Stimulated activated naive B cell treated with anti-CD40 and anti-IgM and Interleukin-4, amounts not matched to agents 10 μg/mL and 1 μg/mL and 100 μg/mL, for 72 hours (primary cell): ENCODE measurements around the gene EFNB1.

Experiments used
- ATAC-seq, 2 donors: fragments of 150-1000 bp; cut with Tn5 transposase; replicated peaks; 2 replicates each; pipeline ENCODE4 v1.10.0; 2021; ENCODE audit warnings: moderate library complexity in 1 of 2
- DNase-seq: peaks from one replicate; pipeline ENCODE4 v3.0.0; 2021
- H3K27ac Mint-ChIP-seq: one replicate; pipeline ENCODE4 v1.8.0; 2022; ENCODE audit warnings: mild to moderate bottlenecking, mixed read lengths
- H3K27me3 Mint-ChIP-seq, 2 donors: one replicate each; pipeline ENCODE4 v1.8.0; 2022; ENCODE audit warnings: mixed read lengths in 2 of 2
- H3K36me3 Mint-ChIP-seq, 2 donors: one replicate each; pipeline ENCODE4 v1.8.0; 2022; ENCODE audit warnings: mixed read lengths in 2 of 2, mild to moderate bottlenecking in 1 of 2
- H3K4me1 Mint-ChIP-seq, 2 donors: one replicate each; pipeline ENCODE4 v1.8.0; 2022; ENCODE audit warnings: mixed read lengths in 2 of 2, mild to moderate bottlenecking in 1 of 2
- H3K4me3 Mint-ChIP-seq, 2 donors: one replicate each; pipeline ENCODE4 v1.8.0; 2022; ENCODE audit warnings: mild to moderate bottlenecking in 2 of 2, mixed read lengths in 2 of 2, moderate library complexity in 1 of 2
- H3K9me3 Mint-ChIP-seq, 2 donors: one replicate each; pipeline ENCODE4 v1.8.0; 2022; ENCODE audit warnings: mixed read lengths in 2 of 2, mild to moderate bottlenecking in 1 of 2

The EFNB1 gene

GRCh38 chrX:68832516-68833447, 4.0 kb downstream of the EFNB1 start:
- peaks cover 18 to 55% of the 10 kb centered on the region in 2 donors for H3K4me1 Mint-ChIP-seq
- no peaks in the 10 kb centered on the region for H3K9me3 Mint-ChIP-seq

DNA sequence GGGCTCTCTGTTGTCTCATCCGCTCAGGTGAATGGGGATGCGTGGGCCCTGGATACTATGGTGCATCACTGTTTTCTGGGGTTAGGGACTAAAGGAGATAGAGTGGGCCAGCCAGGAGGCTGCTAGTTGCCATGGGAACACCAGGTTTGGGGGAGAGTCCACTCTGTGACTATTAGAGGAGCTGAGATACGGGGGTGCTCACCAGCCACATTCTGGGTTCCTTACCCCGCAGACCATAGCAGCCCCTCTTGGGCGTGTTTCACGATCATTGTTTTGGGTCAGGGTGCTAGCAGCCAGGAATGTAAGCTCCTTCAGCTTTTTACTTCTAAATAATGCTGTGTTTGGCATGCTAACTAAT, 4.6 kb downstream of the EFNB1 start:
- Mint-ChIP-seq H3K27me3 (peaks cover 6 to 13% of the 10 kb centered on the region in 2 donors), H3K9me3 (no peaks in the 10 kb centered on the region), H3K36me3 (peaks cover 4% of the 10 kb centered on the region in 2 donors), H3K4me3 (no peak overlapping the region), H3K27ac (no peak overlapping the region), H3K4me1 (peaks cover 15 to 48% of the 10 kb centered on the region in 2 donors)
- no peak for DNase-seq
- ATAC-seq: no peak

More at GRCh38 chrX:68832516-68833447, 4.0 kb downstream of the EFNB1 start:
- H3K36me3 Mint-ChIP-seq: peaks cover 4% of the 10 kb centered on the region in 2 donors
- H3K27ac Mint-ChIP-seq: no peak overlapping the region
- H3K4me3 Mint-ChIP-seq: no peak overlapping the region
- peaks cover 6 to 14% of the 10 kb centered on the region in 2 donors for H3K27me3 Mint-ChIP-seq
- DNase-seq: no peak
- ATAC-seq: no peak

- Mint-ChIP-seq H3K9me3 (no peaks in the 10 kb centered on the region), H3K4me1 (peaks cover 13 to 44% of the 10 kb centered on the region in 2 donors), H3K27me3 (peaks cover 6 to 13% of the 10 kb centered on the region in 2 donors), H3K36me3 (peaks cover 4 to 8% of the 10 kb centered on the region in 2 donors), H3K4me3 (no peak overlapping the region), H3K27ac (no peak overlapping the region)
- ATAC-seq (peak; percentile 75 to 79), DNase-seq (peak; percentile 23)
Observed at GRCh38 chrX:68833855-68834331, 5.1 kb downstream of the EFNB1 start.

DNA sequence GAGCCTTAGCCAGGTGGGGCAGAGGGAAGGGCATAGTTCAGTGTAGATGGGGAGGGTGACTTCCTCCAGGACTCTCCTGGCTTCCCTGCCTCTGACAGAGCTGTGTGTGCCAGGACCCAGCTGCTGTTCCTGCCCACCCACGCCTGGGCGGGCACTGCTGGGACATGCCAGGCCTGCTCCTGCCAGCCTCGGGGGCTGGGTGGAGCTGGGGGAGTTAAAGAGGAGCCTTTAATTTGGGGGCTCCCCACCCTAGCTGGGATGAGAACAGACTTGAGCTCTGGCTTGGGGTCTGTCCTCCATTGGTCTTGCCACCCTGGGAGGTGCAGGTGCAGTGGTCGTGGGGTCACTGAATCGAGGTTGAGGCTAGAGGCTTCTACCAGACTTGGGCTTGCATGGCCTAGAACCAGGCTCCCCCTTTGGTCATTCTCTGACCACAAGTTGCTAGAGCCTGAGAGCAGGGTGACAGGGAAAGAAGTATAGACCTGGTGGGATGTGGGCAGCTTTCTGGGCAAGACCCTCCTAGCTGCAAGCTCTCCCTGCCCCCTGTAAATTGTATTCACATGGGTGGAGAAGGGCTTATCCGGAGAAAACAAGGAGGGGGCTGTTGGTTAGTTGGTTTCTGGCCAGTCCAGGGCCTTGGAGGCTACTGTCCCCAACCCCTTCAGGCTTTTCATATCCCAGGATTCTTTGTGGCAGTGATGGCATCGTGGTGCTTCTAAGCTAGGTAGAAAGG, 5.7 kb downstream of the EFNB1 start:
- H3K4me1 Mint-ChIP-seq: peaks cover 13 to 44% of the 10 kb centered on the region in 2 donors
- H3K4me3 Mint-ChIP-seq: no peak overlapping the region
- no peak for ATAC-seq
- peaks cover 4 to 9% of the 10 kb centered on the region in 2 donors for H3K36me3 Mint-ChIP-seq
- H3K9me3 Mint-ChIP-seq: no peaks in the 10 kb centered on the region
- no peak overlapping the region for H3K27ac Mint-ChIP-seq
- H3K27me3 Mint-ChIP-seq: peaks cover 6 to 13% of the 10 kb centered on the region in 2 donors
- no peak for DNase-seq

DNA sequence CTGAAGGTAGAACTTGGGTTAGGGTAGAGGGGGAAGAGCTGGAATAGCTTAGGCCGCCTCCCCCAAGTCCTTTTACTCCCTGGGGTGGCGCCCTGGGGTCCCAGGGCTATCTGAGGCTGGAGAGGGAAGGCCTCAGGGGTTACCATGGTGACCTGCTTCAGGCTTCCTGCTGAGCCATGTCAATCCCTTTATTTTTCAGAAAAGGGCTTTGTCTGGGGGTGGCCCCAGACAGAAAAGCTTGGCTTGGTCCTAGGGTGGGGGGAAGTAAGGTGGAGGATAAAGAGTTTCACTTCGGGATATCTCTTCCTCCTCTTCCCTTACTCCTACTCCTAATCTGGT, 6.3 kb downstream of the EFNB1 start:
- no peak overlapping the region for H3K4me3 Mint-ChIP-seq
- peaks cover 13 to 39% of the 10 kb centered on the region in 2 donors for H3K4me1 Mint-ChIP-seq
- DNase-seq (no peak), ATAC-seq (no peak)
- peaks cover 4 to 9% of the 10 kb centered on the region in 2 donors for H3K36me3 Mint-ChIP-seq
- H3K27me3 Mint-ChIP-seq: peaks cover 6 to 13% of the 10 kb centered on the region in 2 donors
- no peaks in the 10 kb centered on the region for H3K9me3 Mint-ChIP-seq
- no peak overlapping the region for H3K27ac Mint-ChIP-seq

- peaks cover 6 to 10% of the 10 kb centered on the region in 2 donors for H3K27me3 Mint-ChIP-seq
- no peaks in the 10 kb centered on the region for H3K9me3 Mint-ChIP-seq
- no peak overlapping the region for H3K27ac Mint-ChIP-seq
- DNase-seq (no peak), ATAC-seq (no peak)
- H3K36me3 Mint-ChIP-seq: peaks cover 4 to 9% of the 10 kb centered on the region in 2 donors
- H3K4me3 Mint-ChIP-seq: no peak overlapping the region
- peaks cover 11 to 35% of the 10 kb centered on the region in 2 donors for H3K4me1 Mint-ChIP-seq
Observed at GRCh38 chrX:68835468-68835867, 6.6 kb downstream of the EFNB1 start.

DNA sequence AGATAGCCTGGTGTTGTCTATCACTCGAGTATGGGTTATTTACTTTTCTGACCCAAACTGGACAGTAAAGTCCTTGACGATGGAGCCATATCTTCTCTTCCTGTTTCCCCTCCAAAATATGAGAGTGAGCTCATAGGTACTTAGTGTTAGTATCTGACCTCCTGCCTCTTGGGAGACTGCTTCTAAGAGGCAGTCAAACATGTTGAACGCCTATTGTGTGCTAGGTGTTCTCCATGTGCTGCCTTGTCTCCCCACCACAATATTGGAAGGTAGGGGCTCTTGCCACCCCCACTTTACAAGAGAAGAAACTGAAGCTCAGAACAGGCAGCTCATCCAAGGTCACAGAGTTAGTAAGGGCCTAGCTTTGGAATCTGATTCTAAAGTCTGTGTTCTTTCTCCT, 8.3 kb downstream of the EFNB1 start:
- peaks cover 6 to 19% of the 10 kb centered on the region in 2 donors for H3K4me1 Mint-ChIP-seq
- DNase-seq: no peak

DNA sequence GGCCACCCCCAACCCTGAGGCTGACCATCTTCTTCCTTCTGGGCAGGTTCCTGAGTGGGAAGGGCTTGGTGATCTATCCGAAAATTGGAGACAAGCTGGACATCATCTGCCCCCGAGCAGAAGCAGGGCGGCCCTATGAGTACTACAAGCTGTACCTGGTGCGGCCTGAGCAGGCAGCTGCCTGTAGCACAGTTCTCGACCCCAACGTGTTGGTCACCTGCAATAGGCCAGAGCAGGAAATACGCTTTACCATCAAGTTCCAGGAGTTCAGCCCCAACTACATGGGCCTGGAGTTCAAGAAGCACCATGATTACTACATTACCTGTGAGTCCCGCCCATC, 9.7 kb downstream of the EFNB1 start:
- Mint-ChIP-seq H3K9me3 (no peaks in the 10 kb centered on the region), H3K4me1 (peaks cover 6 to 21% of the 10 kb centered on the region in 2 donors), H3K27ac (no peak overlapping the region), H3K27me3 (no peaks in the 10 kb centered on the region), H3K36me3 (peaks cover 8 to 9% of the 10 kb centered on the region in 2 donors), H3K4me3 (no peak overlapping the region)
- DNase-seq (no peak), ATAC-seq (no peak)

More for the DNA sequence above, 8.3 kb downstream of the EFNB1 start:
- Mint-ChIP-seq H3K36me3 (peaks cover 6 to 9% of the 10 kb centered on the region in 2 donors), H3K27ac (no peak overlapping the region), H3K27me3 (no peaks in the 10 kb centered on the region), H3K9me3 (no peaks in the 10 kb centered on the region), H3K4me3 (no peak overlapping the region)
- ATAC-seq: no peak

DNA sequence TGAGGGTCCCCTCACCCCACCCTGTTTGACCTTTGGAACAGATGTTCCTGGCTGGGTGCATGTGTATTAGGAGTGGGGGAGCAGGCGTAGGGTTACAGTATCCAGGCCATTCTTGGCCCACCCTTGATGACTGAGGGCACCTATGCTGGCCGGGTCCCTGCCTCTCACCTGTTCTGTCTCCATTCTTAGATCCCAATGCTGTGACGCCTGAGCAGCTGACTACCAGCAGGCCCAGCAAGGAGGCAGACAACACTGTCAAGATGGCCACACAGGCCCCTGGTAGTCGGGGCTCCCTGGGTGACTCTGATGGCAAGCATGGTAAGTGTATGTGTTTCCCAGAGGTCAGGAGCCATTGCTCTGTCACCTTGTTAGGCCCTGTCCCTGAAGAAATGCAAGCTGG, 10.9 kb downstream of the EFNB1 start:
- H3K27ac Mint-ChIP-seq: no peak overlapping the region
- ATAC-seq (no peak), DNase-seq (no peak)
- H3K9me3 Mint-ChIP-seq: no peaks in the 10 kb centered on the region
- peaks cover 3 to 13% of the 10 kb centered on the region in 2 donors for H3K4me1 Mint-ChIP-seq
- H3K27me3 Mint-ChIP-seq: no peaks in the 10 kb centered on the region
- no peak overlapping the region for H3K4me3 Mint-ChIP-seq
- peaks cover 8 to 9% of the 10 kb centered on the region in 2 donors for H3K36me3 Mint-ChIP-seq

DNA sequence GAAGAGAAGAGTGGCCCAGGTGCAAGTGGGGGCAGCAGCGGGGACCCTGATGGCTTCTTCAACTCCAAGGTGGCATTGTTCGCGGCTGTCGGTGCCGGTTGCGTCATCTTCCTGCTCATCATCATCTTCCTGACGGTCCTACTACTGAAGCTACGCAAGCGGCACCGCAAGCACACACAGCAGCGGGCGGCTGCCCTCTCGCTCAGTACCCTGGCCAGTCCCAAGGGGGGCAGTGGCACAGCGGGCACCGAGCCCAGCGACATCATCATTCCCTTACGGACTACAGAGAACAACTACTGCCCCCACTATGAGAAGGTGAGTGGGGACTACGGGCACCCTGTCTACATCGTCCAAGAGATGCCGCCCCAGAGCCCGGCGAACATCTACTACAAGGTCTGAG, 11.4 kb downstream of the EFNB1 start:
- Mint-ChIP-seq H3K27me3 (no peaks in the 10 kb centered on the region), H3K36me3 (peaks cover 8 to 9% of the 10 kb centered on the region in 2 donors), H3K9me3 (no peaks in the 10 kb centered on the region), H3K27ac (no peak overlapping the region), H3K4me1 (peaks cover 3 to 13% of the 10 kb centered on the region in 2 donors), H3K4me3 (no peak overlapping the region)
- ATAC-seq (no peak), DNase-seq (no peak)

GRCh38 chrX:68841251-68842049, 12.6 kb downstream of the EFNB1 start:
- H3K4me3 Mint-ChIP-seq: no peak overlapping the region
- ATAC-seq (no peak), DNase-seq (no peak)
- no peaks in the 10 kb centered on the region for H3K27me3 Mint-ChIP-seq
- peaks cover 3 to 13% of the 10 kb centered on the region in 2 donors for H3K4me1 Mint-ChIP-seq
- H3K36me3 Mint-ChIP-seq: peaks cover 8 to 9% of the 10 kb centered on the region in 2 donors
- no peak overlapping the region for H3K27ac Mint-ChIP-seq
- no peaks in the 10 kb centered on the region for H3K9me3 Mint-ChIP-seq

- no peak overlapping the region for H3K4me3 Mint-ChIP-seq
- ATAC-seq (no peak), DNase-seq (no peak)
- no peaks in the 10 kb centered on the region for H3K9me3 Mint-ChIP-seq
- H3K27ac Mint-ChIP-seq: no peak overlapping the region
- peaks cover 4 to 5% of the 10 kb centered on the region in 2 donors for H3K36me3 Mint-ChIP-seq
- H3K4me1 Mint-ChIP-seq: peaks cover 3 to 6% of the 10 kb centered on the region in 2 donors
- H3K27me3 Mint-ChIP-seq: no peaks in the 10 kb centered on the region
Observed at GRCh38 chrX:68842351-68842750, 13.5 kb downstream of the EFNB1 start.

DNA sequence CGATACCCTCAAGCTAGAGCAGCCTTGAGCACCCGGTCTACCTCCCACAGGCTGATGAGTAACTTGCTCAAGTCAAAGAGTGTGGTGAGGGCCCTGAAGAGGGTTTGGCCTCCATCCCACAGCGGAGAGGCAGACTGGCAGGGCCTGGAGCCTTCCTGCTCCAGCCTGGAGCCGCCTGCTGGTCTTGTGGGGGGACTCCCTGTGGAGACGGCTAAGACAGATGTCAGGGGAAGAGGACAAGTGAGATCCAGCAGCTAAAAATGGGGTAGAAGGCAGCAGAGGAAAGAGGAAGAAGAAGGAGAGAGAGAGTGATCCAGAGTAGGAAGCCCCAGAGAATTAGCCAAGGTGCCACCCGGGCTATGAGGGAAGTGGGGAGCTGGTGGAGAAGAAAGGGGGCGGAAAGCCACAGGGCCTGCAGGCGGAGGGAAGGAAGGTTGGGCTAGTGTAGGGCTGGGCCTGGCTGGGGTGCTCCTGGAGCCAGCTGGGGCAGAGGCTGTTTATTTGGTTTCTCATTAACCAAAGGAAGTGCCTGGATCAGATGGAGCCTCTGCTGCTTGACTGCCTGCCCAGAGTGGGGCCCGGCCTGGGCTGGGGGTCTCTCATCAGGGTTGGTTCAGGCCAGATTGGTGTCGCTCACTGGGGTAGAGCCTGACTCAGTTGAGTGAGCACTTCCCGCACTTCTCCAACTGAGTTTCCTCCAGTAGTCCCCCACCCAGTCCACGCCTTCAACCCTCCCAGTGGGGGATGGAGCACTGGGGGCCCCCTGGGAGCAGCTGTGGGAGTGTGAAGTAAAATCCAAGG, 14.2 kb downstream of the EFNB1 start:
- no peaks in the 10 kb centered on the region for H3K9me3 Mint-ChIP-seq
- no peak overlapping the region for H3K4me3 Mint-ChIP-seq
- H3K27me3 Mint-ChIP-seq: no peaks in the 10 kb centered on the region
- DNase-seq: no peak
- peaks cover 4 to 5% of the 10 kb centered on the region in 2 donors for H3K36me3 Mint-ChIP-seq
- H3K27ac Mint-ChIP-seq: no peak overlapping the region
- no peak for ATAC-seq
- H3K4me1 Mint-ChIP-seq: peaks cover 3 to 6% of the 10 kb centered on the region in 2 donors
